K562 (cell line): ENCODE data around the gene MGAT1. TPM values are rescaled to one million over a fixed set of nuclear protein-coding genes. Genes with fewer than 3 reads are reported as not detected.

Experiments
- ATF1 ChIP-seq, 2 experiments: fragments of 450-650 bp in 1 of 2; IDR thresholded peaks; 2 replicates each; pipeline ENCODE4 v1.6.1; 2016; ENCODE audit warnings: missing compliant biosample characterization in 1 of 2, missing genetic modification characterization in 1 of 2
- ATF7 ChIP-seq: fragments of 450-650 bp; IDR thresholded peaks from 2 replicates; pipeline ENCODE4 v1.7.1; 2014; ENCODE audit warnings: mild to moderate bottlenecking, moderate library complexity
- EWSR1 ChIP-seq: fragments of 450-650 bp; IDR thresholded peaks from 2 replicates; pipeline ENCODE4 v1.6.1; 2018; ENCODE audit warnings: borderline replicate concordance, mild to moderate bottlenecking, low read depth, moderate library complexity; ENCODE audit not compliant: partially characterized antibody
- JUN ChIP-seq, 2 experiments: sonication (generic) in 1 of 2; formaldehyde crosslinking in 1 of 2; IDR thresholded peaks; 2 replicates each; pipeline versions ENCODE4 v1.6.1 to v1.8.0; 2012 to 2022; ENCODE audit warnings: borderline replicate concordance in 2 of 2, mild to moderate bottlenecking in 2 of 2, improper control_type of control experiment in 1 of 2, low read depth in 1 of 2, low read length in 1 of 2, missing genetic modification reagents in 1 of 2
- MAZ ChIP-seq, 2 experiments: fragments of 450-650 bp in 1 of 2; sonication (generic) in 1 of 2; formaldehyde crosslinking; IDR thresholded peaks in 1 of 2; conservative IDR thresholded peaks in 1 of 2; 2 replicates each; pipeline versions ENCODE4 v1.4.0 to v1.5.0; 2020; ENCODE audit warnings: mild to moderate bottlenecking in 1 of 2, missing genetic modification reagents in 1 of 2
- MEF2D ChIP-seq: conservative IDR thresholded peaks from 2 replicates; pipeline ENCODE4 v1.6.1; 2016; ENCODE audit warnings: low read depth, missing genetic modification characterization, missing compliant biosample characterization
- MYC ChIP-seq, 2 experiments: fragments of 250-450 bp in 1 of 2; sonication (Bioruptor Pico) in 1 of 2; IDR thresholded peaks; 2 replicates each; pipeline versions ENCODE4 v1.5.1 to v1.6.1; 2012 to 2021; ENCODE audit warnings: low read depth in 2 of 2, borderline replicate concordance in 1 of 2, improper control_type of control experiment in 1 of 2, low read length in 1 of 2, mild to moderate bottlenecking in 1 of 2, moderate library complexity in 1 of 2
- NFE2 ChIP-seq: IDR thresholded peaks from 2 replicates; pipeline ENCODE4 v1.6.1; 2014; ENCODE audit warnings: antibody characterized with exemption, low read depth
- PHF8 ChIP-seq: fragments of 200-600 bp; sonication (generic); IDR thresholded peaks from 2 replicates; pipeline ENCODE4 v1.6.1; 2012; ENCODE audit warnings: mixed run types, mild to moderate bottlenecking, inconsistent platforms, low read length, moderate library complexity, borderline replicate concordance
- POLR3G ChIP-seq: IDR thresholded peaks from 2 replicates; pipeline ENCODE4 v1.6.1; 2011; ENCODE audit not compliant: insufficient read length, insufficient replicate concordance; ENCODE audit errors: extremely low read depth
- RBM14 ChIP-seq: fragments of 200-400 bp; formaldehyde crosslinking; IDR thresholded peaks from 2 replicates; pipeline ENCODE4 v1.6.1; 2018; ENCODE audit warnings: low read depth, mild to moderate bottlenecking, low read length, moderate library complexity, borderline replicate concordance; ENCODE audit not compliant: insufficient read depth
- SMAD1 ChIP-seq: fragments of 150-350 bp; IDR thresholded peaks from 2 replicates; pipeline ENCODE4 v1.6.1; 2014; ENCODE audit warnings: low read length, low read depth; ENCODE audit not compliant: partially characterized antibody
- SMC3 ChIP-seq: conservative IDR thresholded peaks from 2 replicates; pipeline ENCODE4 v1.6.1; 2011; ENCODE audit warnings: low read depth, low read length, improper control_type of control experiment; ENCODE audit not compliant: insufficient read depth
- TAF15 ChIP-seq: fragments of 200-400 bp; formaldehyde crosslinking; IDR thresholded peaks from 2 replicates; pipeline ENCODE4 v1.6.1; 2017; ENCODE audit warnings: mild to moderate bottlenecking, low read depth, low read length, moderate library complexity
- TGIF2 ChIP-seq: sonication (generic); formaldehyde crosslinking; IDR thresholded peaks from 2 replicates; pipeline ENCODE4 v1.8.1; 2022; ENCODE audit warnings: mild to moderate bottlenecking, missing genetic modification reagents, moderate library complexity
- ZFP1 ChIP-seq: fragments of 450-650 bp; formaldehyde crosslinking; IDR thresholded peaks from 2 replicates; pipeline ENCODE4 v1.4.0; 2020; ENCODE audit warnings: mild to moderate bottlenecking, mixed read lengths
- ZFPM2 ChIP-seq: fragments of 250-450 bp; sonication (Bioruptor Pico); IDR thresholded peaks from 2 replicates; pipeline ENCODE4 v1.5.1; 2022; ENCODE audit warnings: mild to moderate bottlenecking
- ZNF436 ChIP-seq: fragments of 250-450, 450-650 bp; sonication (Bioruptor Pico); formaldehyde crosslinking; IDR thresholded peaks from 2 replicates; pipeline ENCODE4 v1.7.0; 2020; ENCODE audit warnings: mild to moderate bottlenecking
- ZNF507 ChIP-seq: conservative IDR thresholded peaks from 2 replicates; pipeline ENCODE4 v1.6.1; 2017; ENCODE audit warnings: missing genetic modification characterization, missing compliant biosample characterization
- ZNF766 ChIP-seq: fragments of 200-800 bp; sonication (Bioruptor generic); conservative IDR thresholded peaks from 2 replicates; pipeline ENCODE4 v1.6.1; 2016; ENCODE audit warnings: missing genetic modification characterization, missing compliant biosample characterization
- polyA plus RNA-seq, 8 experiments: library from polyadenylated mRNA; depleted of rRNA in 4 of 8; stranded (reverse) in 5 of 8; unstranded in 3 of 8; fragments of >200 nt; fragmentation: Nextera tagmentation in 2 of 8; fragmentation: Illumina TruSeq in 1 of 8; extraction: Ambion mirVana in 2 of 8; extraction: Trizol in 1 of 8; gene quantifications; 2 replicates each; pipeline versions ENCODE4 v1.2.1 to v1.2.3, GENCODE V29; 2011 to 2014; ENCODE audit warnings: inconsistent platforms in 1 of 8, missing spikeins in 1 of 8
- total RNA-seq, 7 experiments: library from RNA; depleted of rRNA in 6 of 7; stranded (reverse); fragments of >200 nt in 6 of 7; fragmentation: Illumina TruSeq in 2 of 7; extraction: Trizol in 2 of 7; gene quantifications; 2 replicates each; pipeline versions ENCODE4 v1.2.1 to v1.2.3, GENCODE V29; 2011 to 2021; ENCODE audit warnings: low replicate concordance in 1 of 7
- TF ChIP-seq, protein P1 (sequence below), 2 experiments: fragments of 450-650 bp in 1 of 2; sonication (generic) in 1 of 2; formaldehyde crosslinking in 1 of 2; IDR thresholded peaks in 1 of 2; conservative IDR thresholded peaks in 1 of 2; 2 replicates each; pipeline versions ENCODE4 v1.6.1 to v1.8.1; 2016 to 2023; ENCODE audit warnings: mild to moderate bottlenecking in 2 of 2, moderate library complexity in 2 of 2, inconsistent platforms in 1 of 2, missing genetic modification reagents in 1 of 2
- TF ChIP-seq, protein P2 (sequence below): fragments of 250-450 bp; sonication (Bioruptor Pico); IDR thresholded peaks from 2 replicates; pipeline ENCODE4 v1.4.0; 2020; ENCODE audit warnings: mild to moderate bottlenecking, moderate library complexity

Gene MGAT1
- total and polyA plus RNA-seq, 9 of the 15 experiments (the other 6 are each of a cell fraction or from before 2014, with no cell fraction given), result 3.9 to 82.7 (median 44.5) TPM

DNA sequence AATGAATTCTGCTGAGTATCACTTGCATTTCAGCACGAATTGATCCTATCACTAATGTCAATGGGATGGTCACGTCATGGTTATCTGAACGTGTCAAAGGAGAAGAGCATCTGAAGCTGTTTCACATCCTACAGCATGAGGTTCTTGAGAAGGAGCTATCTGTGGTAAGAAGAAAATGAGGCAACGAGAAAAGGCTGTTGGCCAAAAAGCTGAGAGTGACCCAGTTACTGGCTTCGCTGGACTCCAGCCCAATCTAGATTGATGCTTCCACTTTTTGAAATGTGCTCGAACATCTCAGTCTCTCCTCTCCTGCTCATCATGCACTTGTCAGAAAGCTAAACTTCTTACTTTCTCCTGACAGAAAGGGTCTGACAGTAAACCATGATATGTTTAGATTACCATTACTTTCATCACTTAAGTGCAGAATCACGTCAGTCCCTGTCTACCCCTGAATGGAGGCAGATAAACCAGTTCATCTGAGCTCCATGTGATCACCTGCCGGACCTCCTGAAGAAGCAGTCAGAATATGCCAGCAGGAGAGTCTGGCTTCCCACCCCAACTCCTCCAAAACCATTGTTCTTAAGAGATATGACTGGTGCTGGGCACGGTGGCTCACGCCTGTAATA lies 22.5 kb downstream of the MGAT1 start (continued):
- no peak for TF ChIP-seq PHF8
- peak; percentile 69; the same call in 1 of the 2 replicates for TF ChIP-seq ZNF766
- TF ChIP-seq ZFPM2 (CRISPR knock-in tag), result no peak
- TF ChIP-seq EWSR1, result no peak
- TF ChIP-seq MYC (IDR thresholded peaks at IDR 0.05; ENCODE audit: low read depth, low read length), result peak; percentile 19; the same call in 1 of the 2 replicates
- TF ChIP-seq MYC (CRISPR knock-in tag; IDR thresholded peaks at IDR 0.05; ENCODE audit: borderline replicate concordance, low read depth), result no peak
- TF ChIP-seq, protein P1, sequence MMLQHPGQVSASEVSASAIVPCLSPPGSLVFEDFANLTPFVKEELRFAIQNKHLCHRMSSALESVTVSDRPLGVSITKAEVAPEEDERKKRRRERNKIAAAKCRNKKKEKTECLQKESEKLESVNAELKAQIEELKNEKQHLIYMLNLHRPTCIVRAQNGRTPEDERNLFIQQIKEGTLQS (IDR thresholded peaks at IDR 0.05), result no peak; the same call in 1 of the 2 replicates
- TF ChIP-seq, protein P1 (CRISPR knock-in tag; conservative IDR thresholded peaks at IDR 0.05), result no peak
- no peak for TF ChIP-seq TGIF2 (CRISPR knock-in tag)
- TF ChIP-seq MEF2D, result no peak
- no peak for TF ChIP-seq MAZ (CRISPR knock-in tag; conservative IDR thresholded peaks at IDR 0.05 in 1 of 2, IDR thresholded peaks at IDR 0.05 in 1 of 2)
- TF ChIP-seq, protein P2, sequence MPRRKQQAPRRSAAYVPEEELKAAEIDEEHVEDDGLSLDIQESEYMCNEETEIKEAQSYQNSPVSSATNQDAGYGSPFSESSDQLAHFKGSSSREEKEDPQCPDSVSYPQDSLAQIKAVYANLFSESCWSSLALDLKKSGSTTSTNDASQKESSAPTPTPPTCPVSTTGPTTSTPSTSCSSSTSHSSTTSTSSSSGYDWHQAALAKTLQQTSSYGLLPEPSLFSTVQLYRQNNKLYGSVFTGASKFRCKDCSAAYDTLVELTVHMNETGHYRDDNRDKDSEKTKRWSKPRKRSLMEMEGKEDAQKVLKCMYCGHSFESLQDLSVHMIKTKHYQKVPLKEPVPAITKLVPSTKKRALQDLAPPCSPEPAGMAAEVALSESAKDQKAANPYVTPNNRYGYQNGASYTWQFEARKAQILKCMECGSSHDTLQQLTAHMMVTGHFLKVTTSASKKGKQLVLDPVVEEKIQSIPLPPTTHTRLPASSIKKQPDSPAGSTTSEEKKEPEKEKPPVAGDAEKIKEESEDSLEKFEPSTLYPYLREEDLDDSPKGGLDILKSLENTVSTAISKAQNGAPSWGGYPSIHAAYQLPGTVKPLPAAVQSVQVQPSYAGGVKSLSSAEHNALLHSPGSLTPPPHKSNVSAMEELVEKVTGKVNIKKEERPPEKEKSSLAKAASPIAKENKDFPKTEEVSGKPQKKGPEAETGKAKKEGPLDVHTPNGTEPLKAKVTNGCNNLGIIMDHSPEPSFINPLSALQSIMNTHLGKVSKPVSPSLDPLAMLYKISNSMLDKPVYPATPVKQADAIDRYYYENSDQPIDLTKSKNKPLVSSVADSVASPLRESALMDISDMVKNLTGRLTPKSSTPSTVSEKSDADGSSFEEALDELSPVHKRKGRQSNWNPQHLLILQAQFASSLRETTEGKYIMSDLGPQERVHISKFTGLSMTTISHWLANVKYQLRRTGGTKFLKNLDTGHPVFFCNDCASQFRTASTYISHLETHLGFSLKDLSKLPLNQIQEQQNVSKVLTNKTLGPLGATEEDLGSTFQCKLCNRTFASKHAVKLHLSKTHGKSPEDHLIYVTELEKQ (CRISPR knock-in tag), result no peak
- TF ChIP-seq RBM14, result no peak
- no peak for TF ChIP-seq ZFP1 (CRISPR knock-in tag)
- TF ChIP-seq POLR3G, result no peak
- TF ChIP-seq ATF7, result peak; percentile 49; the same call in 1 of the 2 replicates
- no peak for TF ChIP-seq NFE2
- no peak for TF ChIP-seq SMC3
- TF ChIP-seq ATF1 (CRISPR knock-in tag; IDR thresholded peaks at IDR 0.05), result no peak
- 0 out of 2 replicates have a peak, but pooled peaks have one; percentile 14 for TF ChIP-seq ATF1 (tag; IDR thresholded peaks at IDR 0.05)
- no peak for TF ChIP-seq ZNF507 (tag)
- TF ChIP-seq TAF15, result no peak
- no peak for TF ChIP-seq ZNF436 (CRISPR knock-in tag)
- TF ChIP-seq SMAD1, result no peak
- 0 out of 2 replicates have a peak, but pooled peaks have one; percentile 16 for TF ChIP-seq JUN (IDR thresholded peaks at IDR 0.05; ENCODE audit: borderline replicate concordance, low read depth, low read length)
- no peak for TF ChIP-seq JUN (CRISPR knock-in tag; IDR thresholded peaks at IDR 0.05; ENCODE audit: borderline replicate concordance)
